ENCODE measurements around the gene EHBP1.
"Not testable (repeated sequence)": the region's sequence is repeated elsewhere in the genome, so short reads cannot be mapped to it uniquely, and the experiment has no call there.

The EHBP1 gene

DNA sequence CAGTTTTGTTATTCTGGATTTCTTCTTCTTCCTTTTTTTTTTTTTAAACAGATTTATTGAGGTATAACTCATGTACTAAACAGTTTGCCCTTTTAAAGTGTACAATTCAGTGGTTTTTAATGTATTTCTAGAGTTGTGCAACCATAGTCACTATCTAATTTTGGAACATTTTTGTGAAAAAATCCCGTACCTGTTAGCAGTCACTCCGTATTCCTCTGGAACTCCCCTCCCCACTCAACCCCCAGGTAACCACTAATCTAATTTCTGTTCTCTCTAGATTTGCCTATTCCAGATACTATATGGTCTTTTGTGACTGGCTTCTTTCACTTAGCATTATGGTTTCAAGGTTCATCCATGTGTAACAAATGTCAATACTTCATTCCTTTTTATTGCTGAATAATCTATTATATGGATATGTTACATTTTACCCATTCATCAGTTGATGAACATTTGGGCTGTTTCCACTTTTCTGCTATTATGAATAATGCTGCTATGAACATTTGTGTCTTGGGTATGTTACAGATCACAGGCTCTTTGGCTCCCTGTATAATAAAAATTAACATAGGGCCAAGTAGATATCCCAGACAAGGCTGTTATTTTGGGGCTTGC, 21.9 kb downstream of the EHBP1 start:
- no peak for DNase-seq
- intact Hi-C loops (cut with DNase I), result loop anchor here (5.0 kb wide), 1 partner anchor 270 kb away; no protein-coding TSS in a partner anchor

- no peak for DNase-seq
- intact Hi-C loops (cut with DNase I), result loop anchor here (5.0 kb wide), 1 partner anchor 271 kb away; no protein-coding TSS in a partner anchor
These were observed 22.5 kb downstream of the EHBP1 start for GRCh38 chr2:62727876-62728566.

DNA sequence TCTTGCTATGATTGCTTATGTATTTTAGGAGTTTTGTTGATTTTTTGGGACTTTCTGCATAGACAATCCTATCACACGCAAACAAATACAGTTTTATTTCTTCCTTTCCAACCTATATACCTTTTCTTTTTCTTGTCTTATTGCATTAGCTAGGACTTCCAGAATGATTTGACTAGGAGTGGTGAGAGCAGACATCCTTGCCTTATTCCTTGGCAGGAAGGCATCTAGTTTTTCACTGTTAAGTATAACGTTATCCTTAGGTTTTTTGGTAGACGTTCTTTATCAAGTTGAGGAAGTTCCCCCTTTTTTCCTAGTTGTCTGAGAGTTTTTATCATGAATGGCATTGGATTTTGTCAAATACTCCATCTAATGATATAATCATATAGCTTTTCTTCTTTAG, 25.8 kb downstream of the EHBP1 start:
- no peak for DNase-seq
- intact Hi-C loops (cut with DNase I), result no loop called here

GRCh38 chr2:62732262-62732777, 26.8 kb downstream of the EHBP1 start:
- DNase-seq, result no peak
- intact Hi-C loops (cut with DNase I), result no loop called here

GRCh38 chr2:62733546-62733945, 28.0 kb downstream of the EHBP1 start:
- no peak for DNase-seq
- intact Hi-C loops (cut with DNase I), result no loop called here

DNA sequence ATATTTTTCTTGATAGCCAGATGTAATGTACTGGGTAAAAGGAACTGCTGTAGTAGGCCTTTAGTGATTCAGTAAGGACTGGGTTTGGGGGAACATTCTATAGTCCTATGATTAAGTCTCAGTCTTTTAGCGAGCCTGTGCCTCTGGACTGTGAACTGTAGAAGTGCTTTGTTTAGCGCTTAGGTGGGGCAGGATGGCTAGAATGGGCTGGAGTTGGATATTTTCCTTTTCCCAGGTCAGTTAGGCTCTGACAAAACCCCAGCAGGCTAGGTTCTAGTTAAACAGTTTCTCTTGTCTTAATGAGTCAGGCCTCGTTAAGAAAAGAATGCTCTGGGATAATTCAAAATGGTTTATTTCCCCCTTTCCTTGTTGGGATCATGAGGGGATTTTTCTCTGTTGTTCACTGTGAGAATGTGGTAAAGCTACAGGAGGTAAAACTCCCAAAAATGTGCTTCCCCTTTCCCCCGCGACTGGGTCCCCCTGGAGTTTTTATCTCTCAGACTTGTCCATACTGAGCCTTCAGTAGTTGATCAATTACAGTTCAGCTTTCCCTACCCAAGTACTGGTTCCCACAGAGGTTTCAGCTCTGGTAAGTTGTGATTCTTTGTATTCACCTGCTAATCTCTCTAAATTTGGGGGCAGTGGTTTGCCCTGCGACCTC, 31.5 kb downstream of the EHBP1 start:
- DNase-seq, result no peak
- intact Hi-C loops (cut with DNase I), result no loop called here

- DNase-seq, result no peak
- intact Hi-C loops (cut with DNase I), result no loop called here
These were observed 33.7 kb downstream of the EHBP1 start for GRCh38 chr2:62738981-62739936.

- intact Hi-C loops (cut with DNase I), result no loop called here
- no peak for DNase-seq
These were observed 34.7 kb downstream of the EHBP1 start for GRCh38 chr2:62740221-62740620.

DNA sequence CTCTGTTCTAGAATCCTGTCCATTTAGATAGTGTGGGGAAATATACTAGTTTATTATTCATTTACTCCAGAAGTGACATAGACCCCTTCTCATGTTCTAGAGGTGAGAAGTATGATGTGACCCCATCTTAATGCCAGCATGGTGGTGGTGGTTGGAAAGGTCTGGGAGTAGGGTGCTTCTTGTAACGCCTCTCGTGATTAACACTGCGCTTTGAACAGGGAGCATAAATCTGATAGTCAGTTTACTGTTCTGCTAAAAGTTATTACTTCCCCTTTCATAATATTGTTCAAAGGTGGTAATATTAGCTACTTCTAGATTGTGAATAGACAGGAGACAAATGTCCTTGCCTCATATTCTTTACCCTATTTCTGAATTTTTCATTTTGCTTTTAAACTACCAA, 35.6 kb downstream of the EHBP1 start:
- no peak for DNase-seq
- intact Hi-C loops (cut with DNase I), result no loop called here

GRCh38 chr2:62741954-62742722, 36.6 kb downstream of the EHBP1 start:
- intact Hi-C loops (cut with DNase I), result no loop called here
- DNase-seq, result no peak

- DNase-seq, result no peak
- intact Hi-C loops (cut with DNase I), result no loop called here
These were observed 38.0 kb downstream of the EHBP1 start for GRCh38 chr2:62743506-62743905.

GRCh38 chr2:62744603-62745002, 39.1 kb downstream of the EHBP1 start:
- no peak for DNase-seq
- intact Hi-C loops (cut with DNase I), result no loop called here

DNA sequence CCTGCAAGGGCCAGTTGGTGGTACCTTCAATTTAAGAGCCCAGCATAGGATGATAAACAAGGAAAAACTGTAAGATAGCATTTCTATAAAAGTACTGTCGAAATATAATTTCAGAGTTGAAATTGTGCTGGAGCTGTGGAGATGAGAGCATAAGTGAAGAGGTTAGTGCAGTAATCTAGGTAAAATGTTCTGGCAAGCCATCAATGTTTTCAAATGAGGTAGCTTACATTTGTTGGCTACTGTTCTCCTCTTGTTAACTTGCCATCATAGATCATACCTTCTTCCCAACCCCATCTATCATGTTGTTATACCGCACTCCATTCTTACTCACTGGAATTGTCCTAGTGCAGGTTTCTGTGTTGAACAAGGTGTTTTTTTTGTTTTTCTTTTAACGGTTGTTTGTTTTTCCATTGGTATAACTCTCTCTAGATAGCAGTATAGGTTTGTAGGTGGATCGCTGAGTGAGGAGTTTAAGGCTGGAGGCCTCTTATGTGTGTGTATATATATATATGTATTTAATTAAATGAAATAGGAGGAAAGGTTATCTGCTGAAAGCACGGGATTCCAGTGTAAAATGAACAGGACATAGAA, 40.5 kb downstream of the EHBP1 start:
- DNase-seq, result no peak
- intact Hi-C loops (cut with DNase I), result no loop called here

- DNase-seq, result no peak
- intact Hi-C loops (cut with DNase I), result no loop called here
These were observed 41.7 kb downstream of the EHBP1 start for GRCh38 chr2:62747169-62747568.

- DNase-seq, result no peak
- intact Hi-C loops (cut with DNase I), result no loop called here
These were observed 42.4 kb downstream of the EHBP1 start for GRCh38 chr2:62747876-62748275.

DNA sequence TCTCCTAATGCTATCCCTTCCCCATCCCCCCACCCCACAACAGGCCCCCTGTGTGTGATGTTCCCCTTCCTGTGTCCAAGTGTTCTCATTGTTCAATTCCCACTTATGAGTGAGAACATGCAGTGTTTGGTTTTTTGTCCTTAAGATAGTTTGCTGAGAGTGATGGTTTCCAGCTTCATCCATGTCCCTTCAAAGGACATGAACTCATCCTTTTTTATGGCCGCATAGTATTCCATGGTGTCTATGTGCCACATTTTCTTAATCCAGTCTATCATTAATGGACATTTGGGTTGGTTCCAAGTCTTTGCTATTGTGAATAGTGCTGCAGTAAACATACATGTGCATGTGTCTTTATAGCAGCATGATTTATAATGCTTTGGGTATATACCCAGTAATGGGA, 43.6 kb downstream of the EHBP1 start:
- intact Hi-C loops (cut with DNase I); DNase-seq: not testable (repeated sequence)

DNA sequence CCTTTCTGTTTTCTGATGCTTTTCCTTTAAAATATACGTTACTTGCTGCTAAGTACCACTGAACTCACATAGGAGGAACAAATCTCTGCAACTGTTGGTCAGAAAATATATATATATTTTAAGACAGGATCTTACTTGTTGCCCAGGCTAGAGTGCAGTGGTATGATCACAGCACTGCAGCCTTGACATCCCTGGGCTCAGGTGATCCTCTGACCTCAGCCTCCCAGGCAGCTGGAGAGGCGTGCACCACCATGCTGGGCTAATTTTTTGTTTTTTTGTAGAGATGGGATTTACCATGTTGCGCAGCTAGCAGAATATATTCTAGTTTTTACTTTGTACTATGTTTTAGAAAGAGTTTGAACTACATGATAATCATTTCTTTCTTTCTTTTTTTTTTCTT, 51.5 kb downstream of the EHBP1 start:
- DNase-seq, result no peak
- intact Hi-C loops (cut with DNase I), result no loop called here

DNA sequence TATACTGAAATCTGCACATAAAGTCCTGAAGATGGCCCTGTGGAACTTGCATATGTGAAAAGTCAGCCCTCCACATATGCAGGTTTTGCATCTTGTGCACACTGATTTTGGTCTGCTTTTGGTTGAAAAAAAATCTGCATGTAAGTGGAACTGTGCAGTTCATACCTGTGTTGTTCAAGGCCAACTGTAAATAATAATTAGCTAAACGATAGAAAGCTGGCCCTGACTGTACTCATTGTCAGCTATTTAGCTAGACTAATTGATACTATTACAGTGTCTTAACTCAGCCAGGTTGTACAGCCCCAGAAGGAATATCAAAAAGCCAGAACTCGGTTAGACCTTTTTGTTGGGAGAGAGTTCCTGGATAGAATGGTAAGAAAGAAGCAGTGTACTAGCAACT, 54.5 kb downstream of the EHBP1 start:
- DNase-seq, result no peak
- intact Hi-C loops (cut with DNase I), result no loop called here

Data from head of caudate nucleus (tissue), 42 donors.